ENCODE results near the gene JCAD. TPM values are rescaled to one million over a fixed set of nuclear protein-coding genes. Genes with fewer than 3 reads are reported as not detected.

Gene JCAD
- total and polyA plus RNA-seq, 7 experiments from 2014 or later: 0.44 to 0.56 TPM; not detected in 5

GRCh38 chr10:29970012-29970396, 89.4 kb downstream of the JCAD start:
- Mint-ChIP-seq H3K9me3 (peaks cover 0 to 13% (median 7%) of the 10 kb centered on the region in 11 donors), H3K4me3 (no peak overlapping the region), H3K27ac (no peak overlapping the region), H3K36me3 (peaks cover 0 to 4% (median 0%) of the 10 kb centered on the region in 5 donors), H3K4me1 (no peaks in the 10 kb centered on the region), H3K27me3 (peaks cover 0 to 20% (median 8%) of the 10 kb centered on the region in 5 donors)
- intact Hi-C loops (cut with micrococcal nuclease): no loop called here
- no peaks in the 10 kb centered on the region for H3K27me3 ChIP-seq (ENCODE audit: control insufficient read depth in 2 of 2, insufficient read depth in 2 of 2, low read length in 2 of 2)
- no peaks in the 10 kb centered on the region for H3K4me1 ChIP-seq (ENCODE audit: control insufficient read depth in 2 of 2, insufficient read depth in 2 of 2, low read length in 2 of 2)
- H3K4me3 ChIP-seq (ENCODE audit: low read length): no peak overlapping the region
- ATAC-seq: no peak
- H3K27ac ChIP-seq (ENCODE audit: low read depth, low read length): no peak overlapping the region
- CTCF ChIA-PET: no interaction called here
- POLR2A ChIA-PET: no interaction called here
- H3K36me3 ChIP-seq (ENCODE audit: control insufficient read depth in 2 of 3, insufficient read depth in 3 of 3, low read length in 3 of 3): no peaks in the 10 kb centered on the region
- DNase-seq: no peak
- H3K9me3 ChIP-seq (ENCODE audit: control insufficient read depth in 2 of 3, low read length in 3 of 3): no peaks in the 10 kb centered on the region

DNA sequence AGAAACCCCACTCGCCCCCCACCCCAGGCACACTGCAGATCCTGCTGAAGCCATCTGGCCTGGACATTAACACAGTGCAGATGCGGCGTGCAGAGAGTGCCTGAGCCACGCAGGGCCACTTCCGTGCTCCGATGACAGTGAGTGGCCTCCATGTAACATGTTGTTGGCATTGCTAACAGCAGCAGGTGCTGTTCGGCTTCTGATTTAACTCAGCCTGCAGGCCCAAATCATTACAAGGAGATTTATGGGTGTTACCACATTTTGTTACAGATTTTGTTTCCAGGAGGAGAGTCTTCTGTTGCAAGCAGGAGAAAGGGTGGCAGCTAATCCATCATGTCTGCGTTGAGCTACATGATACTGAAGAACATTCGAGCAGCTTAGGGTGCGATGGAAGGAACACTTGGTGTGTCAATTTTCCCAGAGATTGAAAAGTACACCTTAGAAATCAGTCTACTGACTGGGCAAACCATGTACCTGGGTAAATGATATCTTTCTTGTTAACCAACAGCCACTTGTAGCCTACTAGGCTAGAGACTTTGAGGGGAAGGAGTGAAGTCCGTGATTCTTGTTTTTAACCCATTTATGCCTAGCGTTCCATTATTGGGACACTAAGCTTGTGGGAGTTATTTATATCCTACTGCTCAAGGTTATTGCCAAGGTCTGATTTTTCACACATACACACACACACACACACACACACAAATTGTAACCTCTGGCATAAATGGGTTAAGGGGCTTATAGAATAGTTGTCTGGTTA, 90.0 kb downstream of the JCAD start:
- Histone ChIP-seq H3K36me3 (ENCODE audit: control insufficient read depth in 2 of 3, insufficient read depth in 3 of 3, low read length in 3 of 3) (no peaks in the 10 kb centered on the region), H3K4me3 (ENCODE audit: low read length) (no peak overlapping the region), H3K27ac (ENCODE audit: low read depth, low read length) (no peak overlapping the region), H3K9me3 (ENCODE audit: control insufficient read depth in 2 of 3, low read length in 3 of 3) (no peaks in the 10 kb centered on the region), H3K4me1 (ENCODE audit: control insufficient read depth in 2 of 2, insufficient read depth in 2 of 2, low read length in 2 of 2) (no peaks in the 10 kb centered on the region), H3K27me3 (ENCODE audit: control insufficient read depth in 2 of 2, insufficient read depth in 2 of 2, low read length in 2 of 2) (no peaks in the 10 kb centered on the region)
- no peak overlapping the region for H3K27ac Mint-ChIP-seq
- H3K4me1 Mint-ChIP-seq: no peaks in the 10 kb centered on the region
- intact Hi-C loops (cut with micrococcal nuclease): no loop called here
- DNase-seq: no peak
- ATAC-seq: no peak
- peaks cover 0 to 14% (median 11%) of the 10 kb centered on the region in 5 donors for H3K27me3 Mint-ChIP-seq
- H3K9me3 Mint-ChIP-seq: peaks cover 0 to 8% (median 4%) of the 10 kb centered on the region in 11 donors
- no peaks in the 10 kb centered on the region for H3K36me3 Mint-ChIP-seq
- no peak overlapping the region for H3K4me3 Mint-ChIP-seq
- ChIA-PET CTCF (no interaction called here), POLR2A (no interaction called here)

GRCh38 chr10:29968585-29968984, 90.8 kb downstream of the JCAD start:
- no peaks in the 10 kb centered on the region for H3K36me3 ChIP-seq (ENCODE audit: control insufficient read depth in 2 of 3, insufficient read depth in 3 of 3, low read length in 3 of 3)
- H3K27me3 ChIP-seq (ENCODE audit: control insufficient read depth in 2 of 2, insufficient read depth in 2 of 2, low read length in 2 of 2): no peaks in the 10 kb centered on the region
- Mint-ChIP-seq H3K27me3 (peaks cover 2 to 17% (median 5%) of the 10 kb centered on the region in 5 donors), H3K4me1 (no peaks in the 10 kb centered on the region), H3K4me3 (no peak overlapping the region), H3K9me3 (peaks cover 0 to 3% (median 0%) of the 10 kb centered on the region in 11 donors), H3K27ac (no peak overlapping the region), H3K36me3 (no peaks in the 10 kb centered on the region)
- ATAC-seq (no peak), DNase-seq (no peak)
- intact Hi-C loops (cut with micrococcal nuclease): no loop called here
- no peak overlapping the region for H3K4me3 ChIP-seq (ENCODE audit: low read length)
- H3K4me1 ChIP-seq (ENCODE audit: control insufficient read depth in 2 of 2, insufficient read depth in 2 of 2, low read length in 2 of 2): no peaks in the 10 kb centered on the region
- ChIA-PET CTCF (no interaction called here), POLR2A (interaction anchor here (0.9 kb wide), 1 partner anchor 159 kb away, joined by 3 read pairs; no protein-coding TSS in a partner anchor)
- H3K9me3 ChIP-seq (ENCODE audit: control insufficient read depth in 2 of 3, low read length in 3 of 3): no peaks in the 10 kb centered on the region
- no peak overlapping the region for H3K27ac ChIP-seq (ENCODE audit: low read depth, low read length)

- Histone ChIP-seq H3K27ac (ENCODE audit: low read depth, low read length) (no peak overlapping the region), H3K27me3 (ENCODE audit: control insufficient read depth in 2 of 2, insufficient read depth in 2 of 2, low read length in 2 of 2) (no peaks in the 10 kb centered on the region), H3K36me3 (ENCODE audit: control insufficient read depth in 2 of 3, insufficient read depth in 3 of 3, low read length in 3 of 3) (no peaks in the 10 kb centered on the region), H3K4me3 (ENCODE audit: low read length) (no peak overlapping the region), H3K4me1 (ENCODE audit: control insufficient read depth in 2 of 2, insufficient read depth in 2 of 2, low read length in 2 of 2) (no peaks in the 10 kb centered on the region), H3K9me3 (ENCODE audit: control insufficient read depth in 2 of 3, low read length in 3 of 3) (no peaks in the 10 kb centered on the region)
- CTCF ChIA-PET: no interaction called here
- Mint-ChIP-seq H3K27me3 (peaks cover 2 to 13% (median 5%) of the 10 kb centered on the region in 5 donors), H3K9me3 (no peaks in the 10 kb centered on the region), H3K4me1 (no peaks in the 10 kb centered on the region), H3K36me3 (no peaks in the 10 kb centered on the region), H3K4me3 (no peak overlapping the region), H3K27ac (no peak overlapping the region)
- DNase-seq: no peak
- ATAC-seq: no peak
- intact Hi-C loops (cut with micrococcal nuclease): no loop called here
- POLR2A ChIA-PET: no interaction called here
These were observed 93.1 kb downstream of the JCAD start for GRCh38 chr10:29966269-29966668.
